ENCODE measurements around the gene BIN1. TPM values are rescaled to one million over a fixed set of nuclear protein-coding genes. Genes with fewer than 3 reads are reported as not detected.

Gene BIN1
- total RNA-seq, 6 donors from 2014 or later: 32.3 to 57.0 (median 42.9) TPM

- Histone ChIP-seq H3K27ac (no peak overlapping the region), H3K27me3 (no peaks in the 10 kb centered on the region), H3K4me3 (no peak overlapping the region), H3K9me3 (no peaks in the 10 kb centered on the region), H3K4me1 (no peaks in the 10 kb centered on the region), H3K36me3 (peaks cover 0 to 6% (median 2%) of the 10 kb centered on the region in 4 donors)
- TF ChIP-seq, protein P1, sequence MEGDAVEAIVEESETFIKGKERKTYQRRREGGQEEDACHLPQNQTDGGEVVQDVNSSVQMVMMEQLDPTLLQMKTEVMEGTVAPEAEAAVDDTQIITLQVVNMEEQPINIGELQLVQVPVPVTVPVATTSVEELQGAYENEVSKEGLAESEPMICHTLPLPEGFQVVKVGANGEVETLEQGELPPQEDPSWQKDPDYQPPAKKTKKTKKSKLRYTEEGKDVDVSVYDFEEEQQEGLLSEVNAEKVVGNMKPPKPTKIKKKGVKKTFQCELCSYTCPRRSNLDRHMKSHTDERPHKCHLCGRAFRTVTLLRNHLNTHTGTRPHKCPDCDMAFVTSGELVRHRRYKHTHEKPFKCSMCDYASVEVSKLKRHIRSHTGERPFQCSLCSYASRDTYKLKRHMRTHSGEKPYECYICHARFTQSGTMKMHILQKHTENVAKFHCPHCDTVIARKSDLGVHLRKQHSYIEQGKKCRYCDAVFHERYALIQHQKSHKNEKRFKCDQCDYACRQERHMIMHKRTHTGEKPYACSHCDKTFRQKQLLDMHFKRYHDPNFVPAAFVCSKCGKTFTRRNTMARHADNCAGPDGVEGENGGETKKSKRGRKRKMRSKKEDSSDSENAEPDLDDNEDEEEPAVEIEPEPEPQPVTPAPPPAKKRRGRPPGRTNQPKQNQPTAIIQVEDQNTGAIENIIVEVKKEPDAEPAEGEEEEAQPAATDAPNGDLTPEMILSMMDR (IDR thresholded peaks at IDR 0.05): no peak
- TF ChIP-seq POLR2A (IDR thresholded peaks at IDR 0.05): no peak
- TF ChIP-seq EP300 (IDR thresholded peaks at IDR 0.05): no peak
- no peak for TF ChIP-seq POLR2AphosphoS5 (IDR thresholded peaks at IDR 0.05)
- 85 to 87% methylated on average over 26 to 27 of the region's 27 CpGs for WGBS, 2 donors
- ATAC-seq (ENCODE audit: low FRiP score in 2 of 2): no peak
- DNase-seq: peak in 1 of 2 donors; percentile 75
These were observed 63.4 kb downstream of the BIN1 start for GRCh38 chr2:127043367-127044164.

- ATAC-seq (ENCODE audit: low FRiP score in 2 of 2) (no peak), DNase-seq (no peak)
- no peaks in the 10 kb centered on the region for H3K4me1 ChIP-seq
- no peak overlapping the region for H3K4me3 ChIP-seq
- TF ChIP-seq, protein P1 (IDR thresholded peaks at IDR 0.05): no peak
- TF ChIP-seq EP300 (IDR thresholded peaks at IDR 0.05) (no peak), POLR2AphosphoS5 (IDR thresholded peaks at IDR 0.05) (no peak), POLR2A (IDR thresholded peaks at IDR 0.05) (no peak)
- no peaks in the 10 kb centered on the region for H3K9me3 ChIP-seq
- no peak overlapping the region for H3K27ac ChIP-seq
- no peaks in the 10 kb centered on the region for H3K36me3 ChIP-seq
- WGBS, 2 donors: 74 to 80% methylated on average over 8 to 15 of the region's 15 CpGs
- no peaks in the 10 kb centered on the region for H3K27me3 ChIP-seq
These were observed 65.5 kb downstream of the BIN1 start for GRCh38 chr2:127041259-127041970.

- 80 to 83% methylated on average over 2 of the region's 2 CpGs for WGBS, 2 donors
- TF ChIP-seq POLR2A (IDR thresholded peaks at IDR 0.05) (no peak), POLR2AphosphoS5 (IDR thresholded peaks at IDR 0.05) (no peak), EP300 (IDR thresholded peaks at IDR 0.05) (no peak)
- TF ChIP-seq, protein P1 (IDR thresholded peaks at IDR 0.05): no peak
- no peaks in the 10 kb centered on the region for H3K27me3 ChIP-seq
- no peaks in the 10 kb centered on the region for H3K9me3 ChIP-seq
- no peak overlapping the region for H3K4me3 ChIP-seq
- no peak for DNase-seq
- no peaks in the 10 kb centered on the region for H3K36me3 ChIP-seq
- no peak overlapping the region for H3K27ac ChIP-seq
- no peaks in the 10 kb centered on the region for H3K4me1 ChIP-seq
- no peak for ATAC-seq (ENCODE audit: low FRiP score in 2 of 2)
These were observed 66.8 kb downstream of the BIN1 start for GRCh38 chr2:127040169-127040568.

DNA sequence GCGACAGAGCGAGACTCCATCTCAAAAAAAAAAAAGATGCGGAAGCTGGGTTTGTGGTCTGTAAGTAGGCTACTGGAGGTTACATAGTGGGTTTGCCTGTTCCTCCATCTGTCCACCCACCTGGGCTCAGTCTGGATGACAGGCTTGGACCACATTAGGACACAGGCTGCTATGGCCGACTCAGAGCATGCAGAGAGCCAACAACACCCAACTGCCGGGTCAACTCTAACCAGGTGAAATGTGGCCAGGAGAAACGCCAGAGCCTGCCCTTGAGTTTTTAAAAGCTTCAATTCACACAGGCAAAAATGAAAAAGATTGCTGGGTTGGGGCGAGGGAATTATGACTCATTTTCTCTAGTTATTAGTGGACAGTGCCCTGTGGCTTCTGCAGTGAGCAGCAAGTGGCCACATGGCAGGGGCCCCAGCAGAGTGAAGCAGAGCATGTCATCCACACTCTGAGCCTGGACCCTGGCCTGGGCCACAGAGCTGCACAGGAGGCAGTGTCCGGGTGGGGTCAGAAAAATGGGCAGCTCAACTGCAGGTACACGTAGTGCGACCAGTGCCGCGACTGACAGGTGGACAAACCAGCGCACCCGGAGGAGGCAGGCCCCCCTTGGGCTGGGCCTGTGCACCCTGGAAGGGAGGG is 67.4 kb downstream of the BIN1 start:
- ATAC-seq (ENCODE audit: low FRiP score in 2 of 2) (no peak), DNase-seq (peak in 1 of 2 donors; percentile 47)
- Histone ChIP-seq H3K9me3 (no peaks in the 10 kb centered on the region), H3K27ac (no peak overlapping the region), H3K27me3 (no peaks in the 10 kb centered on the region), H3K4me3 (no peak overlapping the region), H3K36me3 (no peaks in the 10 kb centered on the region), H3K4me1 (no peaks in the 10 kb centered on the region)
- 92 to 93% methylated on average over 8 to 14 of the region's 14 CpGs for WGBS, 2 donors
- TF ChIP-seq POLR2AphosphoS5 (IDR thresholded peaks at IDR 0.05) (no peak), POLR2A (IDR thresholded peaks at IDR 0.05) (no peak), EP300 (IDR thresholded peaks at IDR 0.05) (no peak)
- TF ChIP-seq, protein P1 (IDR thresholded peaks at IDR 0.05): no peak
